Activated T-cell treated with anti-CD3 and anti-CD28 coated beads, Interleukin-2, amount 50 U/mL, for 4 hours (primary cell): ENCODE results near the gene PRKAG2. TPM values are rescaled to one million over a fixed set of nuclear protein-coding genes. Genes with fewer than 3 reads are reported as not detected.
"Not testable (repeated sequence)": the region's sequence is repeated elsewhere in the genome, so short reads cannot be mapped to it uniquely, and the experiment has no call there.

Experiments used
- ATAC-seq, 2 donors: fragments of 200-7000 bp; cut with Tn5 transposase; one replicate each; pipeline ENCODE4 v1.10.0; 2021
- DNase-seq: peaks from one replicate; pipeline ENCODE4 v3.0.0-alpha.2; 2020
- H3K27me3 Mint-ChIP-seq: one replicate; pipeline ENCODE4 v1.8.0; 2021; ENCODE audit warnings: low read depth, mixed read lengths
- H3K36me3 Mint-ChIP-seq: one replicate; pipeline ENCODE4 v1.8.0; 2022; ENCODE audit warnings: mixed read lengths; ENCODE audit not compliant: insufficient read depth
- H3K4me1 Mint-ChIP-seq: one replicate; pipeline ENCODE4 v1.8.0; 2021; ENCODE audit warnings: low read depth, mixed read lengths
- H3K4me3 Mint-ChIP-seq: one replicate; pipeline ENCODE4 v1.8.0; 2021; ENCODE audit warnings: mild to moderate bottlenecking, moderate library complexity, mixed read lengths
- H3K9me3 Mint-ChIP-seq: one replicate; pipeline ENCODE4 v1.8.0; 2021; ENCODE audit warnings: mixed read lengths
- total RNA-seq, 3 donors: library from RNA; stranded (reverse); gene quantifications; one replicate each; pipeline ENCODE4 v1.2.1, GENCODE V29; 2021

PRKAG2 gene
- total RNA-seq = 10 to 100 TPM; 28.6 to 31.5 (median 29.3) TPM

- Mint-ChIP-seq H3K27me3 (no peaks in the 10 kb centered on the region), H3K4me1 (peaks cover 10% of the 10 kb centered on the region), H3K4me3 (peak within 1 kb of the TSS; percentile 98), H3K9me3 (no peaks in the 10 kb centered on the region), H3K36me3 (no peaks in the 10 kb centered on the region)
- ATAC-seq (peak; percentile 56 to 63), DNase-seq (peak; percentile 76)
Measured at GRCh38 chr7:151876899-151877777, at the start of gene PRKAG2. Gene PRKAG2 (minus strand): TSS chr7:151877115. CDS start chr7:151876620, 495 bp downstream.

GRCh38 chr7:151926336-151926712 is 49.4 kb upstream of the PRKAG2 start:
- Mint-ChIP-seq H3K27me3 (peaks cover 8% of the 10 kb centered on the region), H3K4me1 (peaks cover 7% of the 10 kb centered on the region), H3K9me3 (no peaks in the 10 kb centered on the region), H3K36me3 (no peaks in the 10 kb centered on the region), H3K4me3 (no peak overlapping the region)
- ATAC-seq (no peak), DNase-seq (no peak)

- Mint-ChIP-seq H3K27me3 (peaks cover 9% of the 10 kb centered on the region), H3K9me3 (no peaks in the 10 kb centered on the region), H3K4me1 (peaks cover 7% of the 10 kb centered on the region), H3K36me3 (no peaks in the 10 kb centered on the region), H3K4me3 (no peak overlapping the region)
- DNase-seq = no peak
- ATAC-seq = peak; percentile 51 to 54
Measured at GRCh38 chr7:151925446-151926335, 48.8 kb upstream of the PRKAG2 start.

GRCh38 chr7:151924508-151924907 is 47.6 kb upstream of the PRKAG2 start:
- ATAC-seq = no peak
- Mint-ChIP-seq H3K4me1 (peaks cover 7% of the 10 kb centered on the region), H3K4me3 (no peak overlapping the region)

GRCh38 chr7:151924001-151924400 is 47.1 kb upstream of the PRKAG2 start:
- ATAC-seq = no peak
- H3K27me3 Mint-ChIP-seq = peaks cover 17% of the 10 kb centered on the region
- H3K4me1 Mint-ChIP-seq = peaks cover 7% of the 10 kb centered on the region
- no peak for DNase-seq
- no peak overlapping the region for H3K4me3 Mint-ChIP-seq
- no peaks in the 10 kb centered on the region for H3K36me3 Mint-ChIP-seq
- H3K9me3 Mint-ChIP-seq = no peaks in the 10 kb centered on the region

More at GRCh38 chr7:151924508-151924907, 47.6 kb upstream of the PRKAG2 start:
- no peaks in the 10 kb centered on the region for H3K9me3 Mint-ChIP-seq
- H3K27me3 Mint-ChIP-seq = peaks cover 15% of the 10 kb centered on the region
- no peaks in the 10 kb centered on the region for H3K36me3 Mint-ChIP-seq
- DNase-seq = no peak

GRCh38 chr7:151923097-151923876 is 46.4 kb upstream of the PRKAG2 start:
- Mint-ChIP-seq H3K36me3 (no peaks in the 10 kb centered on the region), H3K9me3 (no peaks in the 10 kb centered on the region), H3K27me3 (peaks cover 20% of the 10 kb centered on the region), H3K4me3 (no peak overlapping the region), H3K4me1 (peaks cover 7% of the 10 kb centered on the region)
- no peak for ATAC-seq
- no peak for DNase-seq

GRCh38 chr7:151921451-151921850 is 44.5 kb upstream of the PRKAG2 start:
- ATAC-seq (no peak), DNase-seq (no peak)
- peaks cover 7% of the 10 kb centered on the region for H3K4me1 Mint-ChIP-seq
- no peaks in the 10 kb centered on the region for H3K9me3 Mint-ChIP-seq
- no peak overlapping the region for H3K4me3 Mint-ChIP-seq
- no peaks in the 10 kb centered on the region for H3K36me3 Mint-ChIP-seq
- H3K27me3 Mint-ChIP-seq = peaks cover 25% of the 10 kb centered on the region

GRCh38 chr7:151920488-151920887 is 43.6 kb upstream of the PRKAG2 start:
- Mint-ChIP-seq H3K36me3 (no peaks in the 10 kb centered on the region), H3K27me3 (peaks cover 30% of the 10 kb centered on the region), H3K4me3 (no peak overlapping the region), H3K9me3 (no peaks in the 10 kb centered on the region), H3K4me1 (peaks cover 2% of the 10 kb centered on the region)
- DNase-seq (no peak), ATAC-seq (no peak)

GRCh38 chr7:151919595-151919994 is 42.7 kb upstream of the PRKAG2 start:
- ATAC-seq (no peak), DNase-seq (no peak)
- Mint-ChIP-seq H3K36me3 (no peaks in the 10 kb centered on the region), H3K4me1 (no peaks in the 10 kb centered on the region), H3K9me3 (no peaks in the 10 kb centered on the region), H3K4me3 (no peak overlapping the region), H3K27me3 (peaks cover 30% of the 10 kb centered on the region)

- no peak overlapping the region for H3K4me3 Mint-ChIP-seq
- no peaks in the 10 kb centered on the region for H3K36me3 Mint-ChIP-seq
- ATAC-seq (no peak), DNase-seq (no peak)
- peaks cover 7% of the 10 kb centered on the region for H3K9me3 Mint-ChIP-seq
- H3K4me1 Mint-ChIP-seq = no peaks in the 10 kb centered on the region
- peaks cover 29% of the 10 kb centered on the region for H3K27me3 Mint-ChIP-seq
Measured at GRCh38 chr7:151918510-151918843, 41.6 kb upstream of the PRKAG2 start.

GRCh38 chr7:151917791-151918509 is 41.0 kb upstream of the PRKAG2 start:
- Mint-ChIP-seq H3K4me1 (no peaks in the 10 kb centered on the region), H3K4me3 (no peak overlapping the region), H3K27me3 (peaks cover 29% of the 10 kb centered on the region), H3K9me3 (peaks cover 7% of the 10 kb centered on the region), H3K36me3 (no peaks in the 10 kb centered on the region)
- ATAC-seq (no peak), DNase-seq (no peak)

- H3K4me3 Mint-ChIP-seq = no peak overlapping the region
- peaks cover 7% of the 10 kb centered on the region for H3K9me3 Mint-ChIP-seq
- DNase-seq (no peak), ATAC-seq (no peak)
- H3K36me3 Mint-ChIP-seq = no peaks in the 10 kb centered on the region
- no peaks in the 10 kb centered on the region for H3K4me1 Mint-ChIP-seq
- H3K27me3 Mint-ChIP-seq = peaks cover 16% of the 10 kb centered on the region
Measured at GRCh38 chr7:151914051-151914450, 37.1 kb upstream of the PRKAG2 start.

- H3K4me3 Mint-ChIP-seq, DNase-seq, ATAC-seq, H3K36me3 Mint-ChIP-seq, H3K27me3 Mint-ChIP-seq, H3K9me3 Mint-ChIP-seq, H3K4me1 Mint-ChIP-seq: not testable (repeated sequence)
Measured at GRCh38 chr7:151910655-151911054, 33.7 kb upstream of the PRKAG2 start.
